ENCODE measurements around the gene THBS4. TPM values are rescaled to one million over a fixed set of nuclear protein-coding genes. Genes with fewer than 3 reads are reported as not detected.

THBS4 gene
- total RNA-seq, 1 donor from 2014 or later: 111 TPM

DNA sequence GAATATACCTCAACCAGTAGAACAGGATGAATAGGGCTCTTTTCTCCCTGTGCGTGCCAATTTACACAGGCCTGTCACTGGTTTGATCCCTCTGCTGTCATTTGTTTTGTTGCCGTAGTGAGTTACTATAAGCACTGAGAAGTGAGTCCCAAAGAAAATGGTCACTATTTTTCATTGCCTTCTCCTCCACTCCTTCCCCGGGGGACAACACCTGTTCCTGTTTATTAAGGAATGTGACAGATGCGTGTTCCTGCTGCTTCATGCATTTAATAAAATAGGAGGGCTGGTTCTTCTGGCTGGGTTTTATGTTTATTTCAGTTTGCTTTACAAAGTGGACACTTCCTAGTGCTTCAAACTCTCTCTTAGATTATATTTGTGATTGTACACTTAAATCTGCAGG is 6.4 kb downstream of the THBS4 start:
- DNase-seq (ENCODE audit: low spot score) (no peak), ATAC-seq (no peak)
- intact Hi-C loops (cut with DNase I): no loop called here

GRCh38 chr5:80042330-80042729 is 7.2 kb downstream of the THBS4 start:
- ATAC-seq: no peak
- intact Hi-C loops (cut with DNase I): no loop called here
- no peak for DNase-seq (ENCODE audit: low spot score)

- ATAC-seq: no peak
- DNase-seq (ENCODE audit: low spot score): no peak
- intact Hi-C loops (cut with DNase I): no loop called here
These were observed 8.0 kb downstream of the THBS4 start for GRCh38 chr5:80043187-80043586.

DNA sequence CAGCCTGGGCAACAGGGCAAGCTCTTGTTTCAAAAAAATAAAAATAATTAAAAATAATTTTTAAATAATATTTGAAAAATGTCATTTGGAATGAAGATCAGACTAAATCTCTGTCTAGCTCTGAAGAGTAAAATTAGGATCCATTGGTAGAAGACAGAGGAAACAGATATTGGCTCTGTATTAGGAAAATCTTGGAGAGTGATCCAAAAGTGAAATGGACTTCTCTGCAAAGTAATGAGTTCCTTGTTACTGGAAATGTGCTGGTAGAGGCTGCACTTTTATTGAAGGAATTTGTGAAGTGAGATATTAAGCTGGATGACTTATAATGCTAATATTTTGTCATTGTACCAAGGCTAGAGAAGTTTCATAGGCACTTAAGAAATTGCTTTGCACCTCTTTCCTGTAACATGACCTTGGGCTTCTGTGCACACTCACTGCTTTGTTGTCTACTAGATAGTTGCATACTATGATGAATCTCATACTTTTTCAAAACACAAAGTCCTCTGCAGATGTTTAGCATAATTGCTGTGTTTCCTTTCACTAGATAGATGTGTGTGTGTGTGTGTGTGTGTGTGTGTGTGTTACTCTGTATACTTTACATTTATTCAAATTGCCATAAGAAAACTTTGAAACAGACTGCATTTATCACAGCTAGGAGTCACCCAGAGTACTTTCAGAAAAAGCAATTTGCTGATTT is 13.1 kb downstream of the THBS4 start:
- DNase-seq (ENCODE audit: low spot score) (no peak), ATAC-seq (no peak)
- intact Hi-C loops (cut with DNase I): no loop called here

- ATAC-seq: no peak
- DNase-seq (ENCODE audit: low spot score): no peak
- intact Hi-C loops (cut with DNase I): no loop called here
These were observed 17.3 kb downstream of the THBS4 start for GRCh38 chr5:80052464-80052863.

DNA sequence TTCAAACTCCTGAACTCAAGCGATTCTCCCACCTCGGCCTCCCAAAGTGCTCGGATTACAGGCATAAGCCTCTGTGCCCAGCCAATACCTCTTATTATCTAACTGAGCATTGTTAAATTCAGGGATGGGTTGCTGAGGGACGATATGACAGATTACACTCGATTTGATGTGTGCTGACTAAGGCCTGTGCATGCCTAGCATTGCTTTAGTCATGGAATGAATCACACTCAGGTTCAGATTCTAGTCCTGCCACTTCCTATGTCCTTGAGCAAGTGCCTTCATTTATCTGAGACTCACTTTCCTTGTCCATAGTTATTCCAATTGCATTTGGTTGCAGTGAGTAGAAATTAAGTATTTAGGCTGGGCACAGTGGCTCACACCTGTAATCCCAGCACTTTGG is 19.5 kb downstream of the THBS4 start:
- DNase-seq (ENCODE audit: low spot score): no peak
- intact Hi-C loops (cut with DNase I): no loop called here
- no peak for ATAC-seq

GRCh38 chr5:80055491-80056170 is 20.5 kb downstream of the THBS4 start:
- no peak for ATAC-seq
- DNase-seq (ENCODE audit: low spot score): no peak
- intact Hi-C loops (cut with DNase I): no loop called here

DNA sequence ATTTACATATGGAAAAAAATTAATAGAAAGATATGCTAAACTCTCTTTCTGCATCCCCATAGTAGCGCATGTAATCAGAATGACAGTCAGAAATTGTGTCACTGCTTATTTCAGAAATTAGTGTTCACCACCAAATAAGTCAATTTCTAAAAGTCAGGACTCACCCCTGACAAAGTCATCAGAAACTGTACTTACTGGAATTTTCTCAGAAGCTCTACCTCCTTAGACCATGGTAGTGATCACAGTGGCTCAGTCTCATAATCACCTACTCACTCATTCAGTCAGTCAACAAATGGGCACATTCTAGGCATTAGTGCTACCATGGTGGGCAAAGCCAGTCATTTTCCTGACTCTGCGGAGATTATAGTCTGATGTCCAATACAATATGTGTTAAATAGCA is 22.0 kb downstream of the THBS4 start:
- DNase-seq (ENCODE audit: low spot score) (no peak), ATAC-seq (no peak)
- intact Hi-C loops (cut with DNase I): no loop called here

GRCh38 chr5:80057921-80058320 is 22.8 kb downstream of the THBS4 start:
- no peak for ATAC-seq
- intact Hi-C loops (cut with DNase I): no loop called here

DNA sequence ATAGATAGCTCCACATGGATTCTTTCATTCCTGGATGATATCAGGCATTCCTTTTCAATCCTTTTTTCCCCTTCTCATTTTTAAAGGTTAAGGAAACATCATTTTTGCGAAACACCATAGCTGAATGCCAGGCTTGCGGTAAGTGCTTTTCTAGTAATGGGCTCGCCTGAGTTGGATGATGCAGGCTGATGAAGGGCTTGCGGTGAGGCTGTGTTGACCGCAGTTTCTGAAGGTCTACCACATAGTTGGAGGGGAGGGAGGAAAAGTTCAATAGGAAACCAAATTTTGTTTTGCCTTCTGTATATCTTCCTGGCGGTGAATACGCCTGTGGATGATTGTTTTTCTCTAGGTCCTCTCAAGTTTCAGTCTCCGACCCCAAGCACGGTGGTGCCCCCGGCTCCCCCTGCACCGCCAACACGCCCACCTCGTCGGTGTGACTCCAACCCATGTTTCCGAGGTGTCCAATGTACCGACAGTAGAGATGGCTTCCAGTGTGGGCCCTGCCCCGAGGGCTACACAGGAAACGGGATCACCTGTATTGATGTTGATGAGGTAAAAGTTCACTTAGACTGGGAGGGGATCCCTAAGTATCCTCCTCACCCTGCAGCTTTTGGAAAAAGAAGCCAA is 24.3 kb downstream of the THBS4 start:
- intact Hi-C loops (cut with DNase I): no loop called here
- ATAC-seq: peak; percentile 77
- DNase-seq (ENCODE audit: low spot score): no peak

More at GRCh38 chr5:80057921-80058320, 22.8 kb downstream of the THBS4 start:
- DNase-seq (ENCODE audit: low spot score): no peak

DNA sequence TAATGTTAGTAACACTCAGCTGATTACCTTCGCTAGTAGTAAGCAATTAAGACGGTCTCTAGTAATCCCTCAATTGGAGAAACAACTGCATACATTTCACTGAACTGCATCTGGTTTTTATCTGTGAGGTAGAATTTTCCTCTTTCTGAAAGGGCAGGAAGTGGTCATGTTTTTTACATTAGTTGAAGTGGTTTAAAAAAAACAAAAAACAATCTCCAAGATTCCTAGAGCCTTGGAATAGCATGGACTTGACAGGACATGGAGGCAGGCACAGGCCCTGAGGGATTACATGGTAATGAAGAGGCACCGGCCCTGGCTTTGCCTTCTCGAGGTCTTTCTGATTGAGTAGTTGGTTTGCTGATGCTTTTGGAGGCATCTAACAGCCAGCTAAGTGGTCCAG is 25.8 kb downstream of the THBS4 start:
- intact Hi-C loops (cut with DNase I): no loop called here
- DNase-seq (ENCODE audit: low spot score) (no peak), ATAC-seq (no peak)

GRCh38 chr5:80061547-80061946 is 26.4 kb downstream of the THBS4 start:
- intact Hi-C loops (cut with DNase I): no loop called here
- no peak for ATAC-seq
- no peak for DNase-seq (ENCODE audit: low spot score)

GRCh38 chr5:80064124-80064523 is 29.0 kb downstream of the THBS4 start:
- intact Hi-C loops (cut with DNase I): no loop called here
- ATAC-seq (no peak), DNase-seq (ENCODE audit: low spot score) (no peak)

GRCh38 chr5:80067016-80067415 is 31.9 kb downstream of the THBS4 start:
- ATAC-seq: no peak
- DNase-seq (ENCODE audit: low spot score): no peak
- intact Hi-C loops (cut with DNase I): no loop called here

DNA sequence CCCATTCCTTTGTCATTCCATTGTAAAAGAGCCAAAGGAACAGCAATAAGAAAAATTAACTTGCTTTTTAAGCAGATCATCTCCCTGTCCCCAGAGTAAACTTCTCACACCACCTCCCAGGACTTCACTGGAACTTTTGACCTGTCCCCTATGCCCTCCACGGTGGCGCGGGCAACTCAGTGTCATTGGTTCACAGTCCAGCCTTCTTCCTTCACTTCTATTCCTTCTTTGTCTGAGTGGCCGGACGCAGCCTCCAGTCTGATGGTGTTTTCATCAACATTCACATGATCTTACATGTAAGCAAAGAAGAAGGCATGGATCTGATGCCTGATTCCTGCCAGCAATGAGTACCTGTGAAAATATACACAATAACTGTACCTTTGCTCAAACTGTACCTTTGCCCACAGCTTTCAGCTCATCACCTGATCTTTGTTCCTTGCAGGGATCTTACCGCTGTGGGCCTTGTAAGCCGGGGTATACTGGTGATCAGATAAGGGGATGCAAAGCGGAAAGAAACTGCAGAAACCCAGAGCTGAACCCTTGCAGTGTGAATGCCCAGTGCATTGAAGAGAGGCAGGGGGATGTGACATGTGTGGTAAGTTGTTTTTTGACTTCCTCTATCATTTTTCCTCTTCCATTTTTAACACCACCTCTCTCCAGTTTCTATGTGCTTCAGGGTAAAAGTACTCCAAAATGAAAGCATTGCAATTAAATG is 32.5 kb downstream of the THBS4 start:
- ATAC-seq (no peak), DNase-seq (ENCODE audit: low spot score) (no peak)
- intact Hi-C loops (cut with DNase I): no loop called here

- intact Hi-C loops (cut with DNase I): no loop called here
- DNase-seq (ENCODE audit: low spot score) (no peak), ATAC-seq (peak; percentile 14)
These were observed 33.1 kb downstream of the THBS4 start for GRCh38 chr5:80068246-80068636.

- peak; percentile 14 for ATAC-seq
- DNase-seq (ENCODE audit: low spot score): no peak
- intact Hi-C loops (cut with DNase I): no loop called here
These were observed 33.6 kb downstream of the THBS4 start for GRCh38 chr5:80068775-80069174.

- intact Hi-C loops (cut with DNase I): no loop called here
- no peak for ATAC-seq
- no peak for DNase-seq (ENCODE audit: low spot score)
These were observed 34.2 kb downstream of the THBS4 start for GRCh38 chr5:80069251-80069800.

DNA sequence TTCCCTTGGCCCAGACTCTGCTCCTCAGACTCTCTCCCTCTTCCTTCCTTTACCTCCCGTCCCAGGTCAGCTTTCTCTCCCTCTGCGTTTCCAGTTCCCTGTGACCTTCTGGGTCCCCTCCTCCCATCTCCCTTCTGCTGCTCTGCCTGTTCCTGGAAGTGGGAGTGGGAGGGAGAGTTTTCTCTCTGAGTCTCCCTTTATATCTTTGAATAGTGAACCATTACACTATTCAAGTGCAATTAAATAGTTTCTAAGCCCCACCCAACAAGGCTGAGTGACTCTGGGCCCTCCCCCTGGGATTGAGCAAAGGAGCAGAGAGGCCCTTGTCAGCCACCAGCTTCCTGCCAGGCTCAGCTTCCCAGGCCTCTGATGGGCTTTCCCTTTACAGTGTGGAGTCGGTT is 34.8 kb downstream of the THBS4 start:
- intact Hi-C loops (cut with DNase I): loop anchor here (10.0 kb wide), 1 partner anchor 525 kb away; no protein-coding TSS in a partner anchor
- no peak for DNase-seq (ENCODE audit: low spot score)
- ATAC-seq: peak; percentile 43

Measured in sciatic nerve (tissue), 2 donors.